ENCODE measurements around the gene FGF8.

GRCh38 chr10:101818872-101819633 is 43.1 kb upstream of the FGF8 start:
- peak; percentile 80 for TF ChIP-seq MAX (CRISPR knock-in tag; IDR thresholded peaks at IDR 0.05)
- TF ChIP-seq E2F4 (CRISPR knock-in tag; IDR thresholded peaks at IDR 0.05; ENCODE audit: low read depth) = no peak
- TF ChIP-seq SNRNP70 (optimal IDR thresholded peaks at IDR 0.05; ENCODE audit: low read depth, low read length) = no peak
- TF ChIP-seq ZNF224 (CRISPR knock-in tag; IDR thresholded peaks at IDR 0.05) = no peak

Measured in K562 (cell line).